ES-I3 (cell line): ENCODE measurements around the gene LASP1.
"Not testable (repeated sequence)": the region's sequence is repeated elsewhere in the genome, so short reads cannot be mapped to it uniquely, and the experiment has no call there.

Source experiments
- H3K36me3 ChIP-seq: 2 replicates; pipeline ENCODE4 v1.6.1; 2013; ENCODE audit warnings: mild to moderate bottlenecking, low read length, control low read depth, moderate library complexity; ENCODE audit not compliant: insufficient read depth
- H3K4me1 ChIP-seq: 2 replicates; pipeline ENCODE4 v1.6.1; 2013; ENCODE audit warnings: mild to moderate bottlenecking, control low read depth, low read length; ENCODE audit not compliant: insufficient read depth
- H3K9ac ChIP-seq: 2 replicates; pipeline ENCODE4 v1.6.1; 2013; ENCODE audit warnings: low read depth, mild to moderate bottlenecking, low read length, moderate library complexity
- H3K9me3 ChIP-seq: 2 replicates; pipeline ENCODE4 v1.6.1; 2013; ENCODE audit warnings: mild to moderate bottlenecking, low read length, moderate library complexity; ENCODE audit not compliant: control insufficient read depth, insufficient read depth

LASP1 gene

DNA sequence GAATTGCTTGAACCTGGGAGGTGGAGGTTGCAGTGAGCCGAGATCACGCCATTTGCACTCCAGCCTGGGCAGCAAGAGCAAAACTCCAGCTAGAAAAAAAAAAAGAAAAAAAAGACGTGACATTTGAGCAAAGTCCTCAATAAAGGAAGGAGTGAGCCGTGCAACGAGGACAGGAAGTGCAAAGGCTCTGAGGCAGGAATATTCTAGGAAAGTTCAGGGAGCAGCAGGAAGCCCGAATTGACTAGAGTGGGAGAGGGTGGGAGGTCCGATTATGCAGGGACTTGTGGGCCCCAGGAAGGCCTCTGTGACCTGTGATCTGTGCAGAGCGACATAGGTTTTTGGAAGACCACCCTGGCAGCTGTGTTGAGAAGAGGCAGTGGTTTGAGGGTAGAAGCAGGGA lies 46.9 kb downstream of the LASP1 start:
- Histone ChIP-seq H3K36me3 (peaks cover 3% of the 10 kb centered on the region; the same call in 1 of the 2 replicates), H3K9me3 (no peaks in the 10 kb centered on the region), H3K9ac (no peak overlapping the region), H3K4me1 (no peaks in the 10 kb centered on the region)

DNA sequence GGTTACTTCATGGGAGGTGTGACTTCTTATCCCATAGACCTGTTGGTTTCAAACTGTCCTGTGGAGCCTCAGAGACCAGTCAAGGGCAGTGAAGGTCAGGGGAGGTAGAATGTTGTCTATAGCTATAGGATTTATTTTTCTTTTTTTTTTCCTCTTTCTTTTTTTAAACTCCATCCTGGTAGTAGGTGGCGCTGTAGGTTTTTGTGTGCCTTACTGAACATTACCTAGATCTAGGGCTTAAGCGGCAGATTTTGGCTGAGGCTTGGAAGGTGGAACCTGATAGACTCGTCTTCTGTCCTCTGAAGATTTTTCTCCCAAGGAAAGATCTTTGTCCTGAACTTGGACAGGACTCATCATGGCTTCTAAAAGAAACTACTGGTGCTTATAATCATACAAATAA lies 47.4 kb downstream of the LASP1 start:
- no peak overlapping the region for H3K9ac ChIP-seq
- no peaks in the 10 kb centered on the region; the same call in 1 of the 2 replicates for H3K4me1 ChIP-seq
- peaks cover 3% of the 10 kb centered on the region; the same call in 1 of the 2 replicates for H3K36me3 ChIP-seq
- H3K9me3 ChIP-seq, result no peaks in the 10 kb centered on the region

- Histone ChIP-seq H3K36me3 (peaks cover 3% of the 10 kb centered on the region; the same call in 1 of the 2 replicates), H3K9me3 (no peaks in the 10 kb centered on the region), H3K9ac (no peak overlapping the region), H3K4me1 (peaks cover 9% of the 10 kb centered on the region)
Measured at GRCh38 chr17:38918129-38918913, 48.5 kb downstream of the LASP1 start.

- Histone ChIP-seq H3K4me1 (peaks cover 9% of the 10 kb centered on the region), H3K9me3 (no peaks in the 10 kb centered on the region), H3K36me3 (peaks cover 3% of the 10 kb centered on the region; the same call in 1 of the 2 replicates), H3K9ac (no peak overlapping the region)
Measured at GRCh38 chr17:38918916-38919315, 49.1 kb downstream of the LASP1 start.

DNA sequence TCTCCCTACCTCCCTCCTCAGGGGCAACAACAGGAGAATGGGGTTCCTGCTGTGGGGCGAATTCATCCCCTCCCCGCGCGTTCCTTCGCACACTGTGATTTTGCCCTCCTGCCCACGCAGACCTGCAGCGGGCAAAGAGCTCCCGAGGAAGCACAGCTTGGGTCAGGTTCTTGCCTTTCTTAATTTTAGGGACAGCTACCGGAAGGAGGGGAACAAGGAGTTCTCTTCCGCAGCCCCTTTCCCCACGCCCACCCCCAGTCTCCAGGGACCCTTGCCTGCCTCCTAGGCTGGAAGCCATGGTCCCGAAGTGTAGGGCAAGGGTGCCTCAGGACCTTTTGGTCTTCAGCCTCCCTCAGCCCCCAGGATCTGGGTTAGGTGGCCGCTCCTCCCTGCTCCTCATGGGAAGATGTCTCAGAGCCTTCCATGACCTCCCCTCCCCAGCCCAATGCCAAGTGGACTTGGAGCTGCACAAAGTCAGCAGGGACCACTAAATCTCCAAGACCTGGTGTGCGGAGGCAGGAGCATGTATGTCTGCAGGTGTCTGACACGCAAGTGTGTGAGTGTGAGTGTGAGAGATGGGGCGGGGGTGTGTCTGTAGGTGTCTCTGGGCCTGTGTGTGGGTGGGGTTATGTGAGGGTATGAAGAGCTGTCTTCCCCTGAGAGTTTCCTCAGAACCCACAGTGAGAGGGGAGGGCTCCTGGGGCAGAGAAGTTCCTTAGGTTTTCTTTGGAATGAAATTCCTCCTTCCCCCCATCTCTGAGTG lies 49.6 kb downstream of the LASP1 start:
- no peaks in the 10 kb centered on the region for H3K9me3 ChIP-seq
- H3K9ac ChIP-seq, result no peak overlapping the region
- peaks cover 9% of the 10 kb centered on the region for H3K4me1 ChIP-seq
- H3K36me3 ChIP-seq, result 0 out of 2 replicates have a peak, but pooled peaks cover 3% of the 10 kb centered on the region

DNA sequence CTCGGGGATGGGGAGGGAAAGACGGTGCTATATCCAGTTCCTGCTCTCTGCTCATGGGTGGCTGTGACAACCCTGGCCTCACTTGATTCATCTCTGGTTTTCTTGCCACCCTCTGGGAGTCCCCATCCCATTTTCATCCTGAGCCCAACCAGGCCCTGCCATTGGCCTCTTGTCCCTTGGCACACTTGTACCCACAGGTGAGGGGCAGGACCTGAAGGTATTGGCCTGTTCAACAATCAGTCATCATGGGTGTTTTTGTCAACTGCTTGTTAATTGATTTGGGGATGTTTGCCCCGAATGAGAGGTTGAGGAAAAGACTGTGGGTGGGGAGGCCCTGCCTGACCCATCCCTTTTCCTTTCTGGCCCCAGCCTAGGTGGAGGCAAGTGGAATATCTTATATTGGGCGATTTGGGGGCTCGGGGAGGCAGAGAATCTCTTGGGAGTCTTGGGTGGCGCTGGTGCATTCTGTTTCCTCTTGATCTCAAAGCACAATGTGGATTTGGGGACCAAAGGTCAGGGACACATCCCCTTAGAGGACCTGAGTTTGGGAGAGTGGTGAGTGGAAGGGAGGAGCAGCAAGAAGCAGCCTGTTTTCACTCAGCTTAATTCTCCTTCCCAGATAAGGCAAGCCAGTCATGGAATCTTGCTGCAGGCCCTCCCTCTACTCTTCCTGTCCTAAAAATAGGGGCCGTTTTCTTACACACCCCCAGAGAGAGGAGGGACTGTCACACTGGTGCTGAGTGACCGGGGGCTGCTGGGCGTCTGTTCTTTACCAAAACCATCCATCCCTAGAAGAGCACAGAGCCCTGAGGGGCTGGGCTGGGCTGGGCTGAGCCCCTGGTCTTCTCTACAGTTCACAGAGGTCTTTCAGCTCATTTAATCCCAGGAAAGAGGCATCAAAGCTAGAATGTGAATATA lies 50.8 kb downstream of the LASP1 start:
- peaks cover 15% of the 10 kb centered on the region for H3K4me1 ChIP-seq
- H3K9me3 ChIP-seq, result no peaks in the 10 kb centered on the region
- 0 out of 2 replicates have a peak, but pooled peaks cover 3% of the 10 kb centered on the region for H3K36me3 ChIP-seq
- no peak overlapping the region for H3K9ac ChIP-seq

GRCh38 chr17:38921756-38922411 lies 52.0 kb downstream of the LASP1 start:
- Histone ChIP-seq H3K9ac (no peak overlapping the region), H3K9me3 (no peaks in the 10 kb centered on the region), H3K36me3 (0 out of 2 replicates have a peak, but pooled peaks cover 3% of the 10 kb centered on the region), H3K4me1 (peaks cover 20% of the 10 kb centered on the region)

DNA sequence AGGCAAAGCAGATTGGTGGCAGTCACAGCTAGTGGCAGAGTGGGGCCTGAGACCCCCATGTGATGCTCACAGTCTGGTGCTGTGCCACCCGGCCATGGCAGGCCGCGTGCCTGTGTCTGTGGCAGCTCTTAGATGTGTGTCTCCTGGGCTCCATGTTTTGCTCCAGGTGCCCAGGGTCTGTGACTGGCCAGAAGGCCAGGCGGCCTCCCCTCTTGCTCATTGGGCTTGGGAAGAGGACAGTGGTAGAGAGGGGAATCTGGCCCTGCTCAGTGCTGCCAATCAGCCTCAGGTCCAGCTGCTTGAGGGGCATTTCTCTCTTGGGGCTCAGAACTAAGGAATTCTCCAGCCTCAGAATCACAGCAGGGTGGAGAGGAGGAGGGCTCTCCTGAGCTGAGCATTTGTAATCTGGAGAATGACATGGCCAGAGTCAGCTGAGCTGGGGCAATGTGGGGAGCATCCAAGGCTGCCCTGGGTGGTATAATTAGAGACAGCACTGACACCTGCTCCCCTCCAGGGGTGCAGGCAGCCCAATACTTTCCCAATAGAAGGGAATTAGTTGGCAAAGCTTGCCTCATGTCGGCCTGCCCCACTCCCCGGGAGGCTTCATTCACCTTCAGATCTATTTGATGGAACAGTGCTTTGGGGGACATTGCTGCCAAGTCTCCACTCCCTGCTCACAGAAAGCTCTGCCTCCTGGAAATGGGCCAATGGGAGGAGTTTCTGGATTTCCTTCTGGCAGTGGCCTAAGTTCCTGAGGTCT lies 52.9 kb downstream of the LASP1 start:
- Histone ChIP-seq H3K36me3 (0 out of 2 replicates have a peak, but pooled peaks cover 3% of the 10 kb centered on the region), H3K9ac (no peak overlapping the region), H3K9me3 (no peaks in the 10 kb centered on the region), H3K4me1 (peaks cover 20% of the 10 kb centered on the region)

DNA sequence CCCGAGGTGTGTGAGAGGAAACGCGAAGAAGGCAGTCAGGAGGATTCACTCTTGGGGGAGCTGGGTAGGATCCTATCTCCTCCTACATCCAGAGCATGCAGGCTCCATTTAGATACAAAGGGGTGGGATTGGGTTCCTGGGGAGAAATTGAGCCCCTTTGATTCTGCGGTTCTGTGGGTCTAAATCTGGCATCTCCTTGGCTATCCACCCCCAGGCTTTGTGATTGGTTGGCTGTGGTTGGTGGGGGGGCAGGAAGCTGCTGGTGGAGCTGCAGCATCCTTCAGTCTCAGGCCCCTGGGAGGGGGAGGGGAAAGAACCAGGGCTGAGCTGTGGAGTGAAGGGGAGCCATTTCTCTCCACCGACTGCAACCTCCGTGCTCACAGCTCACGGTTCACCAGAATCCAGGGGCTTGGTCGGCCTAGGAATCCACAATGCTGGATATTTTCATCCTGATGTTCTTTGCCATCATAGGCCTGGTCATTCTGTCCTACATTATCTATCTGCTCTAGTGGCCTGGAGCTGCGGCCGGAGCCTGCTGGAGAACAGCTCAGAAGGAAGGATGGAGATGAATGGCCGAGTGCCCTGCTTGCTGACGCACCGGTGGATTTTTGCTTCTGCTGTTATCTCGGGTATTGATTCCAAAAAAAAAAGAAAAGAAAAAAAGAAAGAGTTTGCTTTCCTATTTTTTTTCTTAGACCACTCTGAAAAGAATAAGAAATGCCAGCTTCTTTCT lies 55.6 kb downstream of the LASP1 start, which contains the start of gene LASP1NB:
Gene LASP1NB, plus strand, starts transcription at position 352 of the 733 bp plus-strand sequence.
- Histone ChIP-seq H3K9me3 (no peaks in the 10 kb centered on the region), H3K4me1 (peaks cover 20% of the 10 kb centered on the region), H3K9ac (peak within 1 kb of the TSS; percentile 60; the same call in 1 of the 2 replicates), H3K36me3 (no peaks in the 10 kb centered on the region)

GRCh38 chr17:38926293-38927070 lies 56.6 kb downstream of the LASP1 start:
- Histone ChIP-seq H3K9me3 (no peaks in the 10 kb centered on the region), H3K9ac (no peak overlapping the region), H3K36me3 (no peaks in the 10 kb centered on the region), H3K4me1 (peaks cover 20% of the 10 kb centered on the region)

- H3K9me3 ChIP-seq, H3K36me3 ChIP-seq, H3K9ac ChIP-seq, H3K4me1 ChIP-seq: not testable (repeated sequence)
Measured at GRCh38 chr17:38930782-38931181, 60.9 kb downstream of the LASP1 start.

GRCh38 chr17:38933962-38934361 lies 64.1 kb downstream of the LASP1 start:
- H3K9me3 ChIP-seq, H3K36me3 ChIP-seq, H3K9ac ChIP-seq: not testable (repeated sequence)
- H3K4me1 ChIP-seq, result peaks cover 10% of the 10 kb centered on the region; the same call in 1 of the 2 replicates
